GM23338 (cell line): Measurements from ENCODE around the gene OR5B3. TPM values are rescaled to one million over a fixed set of nuclear protein-coding genes. Genes with fewer than 3 reads are reported as not detected.

Experiments used
- ATAC-seq: fragments of 200-7000 bp; cut with Tn5 transposase; 3 replicates; pipeline ENCODE4 v1.9.1; 2020
- DNase-seq: peaks from one replicate; pipeline ENCODE4 v3.0.0-alpha.2; 2015; ENCODE audit warnings: low spot score
- H2AFZ ChIP-seq: fragments of 200-600 bp; sonication (generic); 2 replicates; pipeline ENCODE4 v1.8.0; 2016; ENCODE audit warnings: antibody characterized with exemption, mild to moderate bottlenecking, moderate library complexity
- H3F3A ChIP-seq: fragments of 200-600 bp; sonication (generic); replicated peaks from 2 replicates; pipeline ENCODE4 v1.8.0; 2017; ENCODE audit warnings: antibody characterized with exemption, mixed run types, low read depth
- H3K27ac ChIP-seq: fragments of 200-600 bp; sonication (generic); 2 replicates; pipeline ENCODE4 v1.6.1; 2016; ENCODE audit warnings: low read depth
- H3K27me3 ChIP-seq: fragments of 200-600 bp; sonication (generic); 2 replicates; pipeline ENCODE4 v1.8.0; 2016; ENCODE audit warnings: mild to moderate bottlenecking, mixed run types, moderate library complexity; ENCODE audit not compliant: insufficient read depth
- H3K36me3 ChIP-seq: fragments of 200-600 bp; sonication (generic); 2 replicates; pipeline ENCODE4 v1.8.0; 2016; ENCODE audit warnings: mild to moderate bottlenecking; ENCODE audit not compliant: insufficient read depth
- H3K4me1 ChIP-seq: fragments of 200-600 bp; sonication (generic); 2 replicates; pipeline ENCODE4 v1.8.0; 2016; ENCODE audit warnings: mild to moderate bottlenecking, moderate library complexity; ENCODE audit not compliant: insufficient read depth
- H3K4me2 ChIP-seq: fragments of 200-600 bp; sonication (generic); 2 replicates; pipeline ENCODE4 v1.7.1; 2017; ENCODE audit warnings: mixed run types
- H3K4me3 ChIP-seq: fragments of 200-600 bp; sonication (generic); 2 replicates; pipeline ENCODE4 v1.6.1; 2016; ENCODE audit warnings: mixed run types
- H3K79me2 ChIP-seq: fragments of 200-600 bp; sonication (generic); replicated peaks from 2 replicates; pipeline ENCODE4 v1.8.0; 2017; ENCODE audit warnings: mild to moderate bottlenecking; ENCODE audit not compliant: insufficient read depth
- H3K9me2 ChIP-seq: fragments of 200-600 bp; sonication (generic); 2 replicates; pipeline ENCODE4 v1.8.0; 2017; ENCODE audit not compliant: insufficient read depth
- H4K20me1 ChIP-seq: fragments of 200-600 bp; sonication (generic); replicated peaks from 2 replicates; pipeline ENCODE4 v1.8.0; 2017; ENCODE audit warnings: mild to moderate bottlenecking; ENCODE audit not compliant: insufficient read depth
- H3K27ac Mint-ChIP-seq: 2 replicates; pipeline ENCODE4 v1.8.0; 2020; ENCODE audit warnings: inconsistent platforms, mild to moderate bottlenecking, moderate library complexity, mixed read lengths
- H3K27me3 Mint-ChIP-seq: 3 replicates; pipeline ENCODE4 v1.8.0; 2022; ENCODE audit warnings: low read depth, mild to moderate bottlenecking, moderate library complexity, mixed read lengths, inconsistent platforms; ENCODE audit not compliant: insufficient read depth, poor library complexity
- H3K36me3 Mint-ChIP-seq: 3 replicates; pipeline ENCODE4 v1.8.0; 2021; ENCODE audit warnings: low read depth, mild to moderate bottlenecking, inconsistent platforms, moderate library complexity, mixed read lengths
- H3K4me1 Mint-ChIP-seq: 3 replicates; pipeline ENCODE4 v1.8.0; 2020; ENCODE audit warnings: mild to moderate bottlenecking, inconsistent platforms, mixed read lengths
- H3K4me3 Mint-ChIP-seq: 3 replicates; pipeline ENCODE4 v1.8.0; 2021; ENCODE audit warnings: moderate library complexity, mild to moderate bottlenecking, inconsistent platforms, mixed read lengths
- H3K9me3 Mint-ChIP-seq: 3 replicates; pipeline ENCODE4 v1.8.0; 2020; ENCODE audit warnings: moderate library complexity, mild to moderate bottlenecking, inconsistent platforms, mixed read lengths
- CREB1 ChIP-seq: fragments of 250-450 bp; sonication (Bioruptor Pico); IDR thresholded peaks from 2 replicates; pipeline ENCODE4 v1.5.0; 2020; ENCODE audit warnings: low read depth, mild to moderate bottlenecking, moderate library complexity
- CTCF ChIP-seq, 2 experiments: fragments of 200-600 bp in 1 of 2; sonication (generic) in 1 of 2; conservative IDR thresholded peaks; 2 replicates each; pipeline versions ENCODE4 v1.5.1 to v1.6.1; 2016 to 2017; ENCODE audit warnings: antibody characterized with exemption in 2 of 2, low read depth in 2 of 2, mild to moderate bottlenecking in 2 of 2, moderate library complexity in 1 of 2
- ETS1 ChIP-seq: IDR thresholded peaks from 2 replicates; pipeline ENCODE4 v1.6.1; 2016; ENCODE audit warnings: antibody characterized with exemption
- JUNB ChIP-seq: IDR thresholded peaks from one replicate; pipeline ENCODE4 v1.6.1; 2016; ENCODE audit warnings: antibody characterized with exemption; ENCODE audit not compliant: unreplicated experiment
- NANOG ChIP-seq: IDR thresholded peaks from 2 replicates; pipeline ENCODE4 v1.6.1; 2016; ENCODE audit warnings: antibody characterized with exemption, borderline replicate concordance
- REST ChIP-seq: IDR thresholded peaks from one replicate; pipeline ENCODE4 v1.6.1; 2018; ENCODE audit warnings: antibody characterized with exemption; ENCODE audit not compliant: unreplicated experiment
- STAT1 ChIP-seq: IDR thresholded peaks from one replicate; pipeline ENCODE4 v1.6.1; 2016; ENCODE audit warnings: antibody characterized with exemption; ENCODE audit not compliant: unreplicated experiment
- ZNF462 ChIP-seq: fragments of 250-450 bp; sonication (Bioruptor Pico); IDR thresholded peaks from 2 replicates; pipeline ENCODE4 v1.5.0; 2020; ENCODE audit warnings: mild to moderate bottlenecking, moderate library complexity
- polyA plus RNA-seq: library from polyadenylated mRNA; unstranded; fragments of >200 nt; fragmentation: Nextera tagmentation; extraction: Ambion mirVana; gene quantifications from 2 replicates; pipeline ENCODE4 v1.2.1, GENCODE V29; 2016
- total RNA-seq: library from RNA; depleted of rRNA; stranded (reverse); fragments of >200 nt; shearing (Covaris generic); gene quantifications from 2 replicates; pipeline ENCODE4 v1.2.3, GENCODE V29; 2014

OR5B3 gene
- total and polyA plus RNA-seq, 2 experiments from 2014 or later = not detected

GRCh38 chr11:58390551-58391063 lies 16.1 kb downstream of the OR5B3 start:
- ATAC-seq = no peak
- no peak overlapping the region for H3K27ac Mint-ChIP-seq
- no peak for TF ChIP-seq JUNB
- TF ChIP-seq CTCF (conservative IDR thresholded peaks at IDR 0.05; ENCODE audit: low read depth in 2 of 2) = no peak
- no peak for TF ChIP-seq STAT1
- TF ChIP-seq ETS1 = no peak

GRCh38 chr11:58358969-58359368 lies 47.7 kb downstream of the OR5B3 start, which contains the start of gene OR5B17:
Gene OR5B17 (minus strand): TSS chr11:58359069. CDS start chr11:58359069, 0 bp downstream.
- Histone ChIP-seq H3F3A (no peaks in the 10 kb centered on the region), H3K27ac (no peak within 1 kb of the TSS), H3K79me2 (no peaks in the 10 kb centered on the region), H3K4me3 (no peak within 1 kb of the TSS), H3K9me2 (no peaks in the 10 kb centered on the region), H2AFZ (no peak within 1 kb of the TSS), H3K36me3 (no peaks in the 10 kb centered on the region), H4K20me1 (no peaks in the 10 kb centered on the region), H3K27me3 (no peaks in the 10 kb centered on the region), H3K4me2 (no peak within 1 kb of the TSS), H3K4me1 (no peaks in the 10 kb centered on the region)
- no peak for ATAC-seq
- Mint-ChIP-seq H3K4me3 (no peak within 1 kb of the TSS), H3K36me3 (no peaks in the 10 kb centered on the region), H3K4me1 (no peaks in the 10 kb centered on the region), H3K27me3 (peaks cover 2% of the 10 kb centered on the region), H3K9me3 (no peaks in the 10 kb centered on the region), H3K27ac (no peak within 1 kb of the TSS)
- no peak for DNase-seq
- no peak for TF ChIP-seq NANOG
- no peak for TF ChIP-seq CREB1 (CRISPR knock-in tag)
- no peak for TF ChIP-seq REST
- TF ChIP-seq ZNF462 (CRISPR knock-in tag) = no peak

More at GRCh38 chr11:58390551-58391063, 16.1 kb downstream of the OR5B3 start:
- no peaks in the 10 kb centered on the region for H3F3A ChIP-seq
- DNase-seq = no peak
- no peak overlapping the region for H3K4me2 ChIP-seq
- Mint-ChIP-seq H3K4me1 (no peaks in the 10 kb centered on the region), H3K36me3 (peaks cover 2% of the 10 kb centered on the region; the same call in 1 of the 3 replicates), H3K27me3 (no peaks in the 10 kb centered on the region), H3K9me3 (peaks cover 16% of the 10 kb centered on the region), H3K4me3 (no peak overlapping the region)
- H3K9me2 ChIP-seq = peaks cover 8% of the 10 kb centered on the region; the same call in 1 of the 2 replicates
- H3K36me3 ChIP-seq = no peaks in the 10 kb centered on the region
- H4K20me1 ChIP-seq = no peaks in the 10 kb centered on the region
- H2AFZ ChIP-seq = no peak overlapping the region
- no peak overlapping the region for H3K27ac ChIP-seq
- H3K27me3 ChIP-seq = no peaks in the 10 kb centered on the region
- H3K4me3 ChIP-seq = no peak overlapping the region
- H3K4me1 ChIP-seq = no peaks in the 10 kb centered on the region
- H3K79me2 ChIP-seq = no peaks in the 10 kb centered on the region
